ENCODE data around the gene SPIRE1. TPM values are rescaled to one million over a fixed set of nuclear protein-coding genes. Genes with fewer than 3 reads are reported as not detected.

The SPIRE1 gene
- total and polyA plus RNA-seq, 2 of the 4 experiments (the other 2 are of a cell fraction): 11.6 to 31.4 TPM

- POLR2A ChIA-PET (ENCODE audit: unreplicated experiment): no interaction called here
- CTCF ChIA-PET: no interaction called here
- in situ Hi-C loops (cut with MboI; ENCODE audit: low sequenced_read_pairs): loop anchor here (5.0 kb wide), 1 partner anchor 135 kb away; no protein-coding TSS in a partner anchor
Measured at GRCh38 chr18:12397254-12397653, 260.7 kb downstream of the SPIRE1 start.

More at GRCh38 chr18:12397254-12397653, 260.7 kb downstream of the SPIRE1 start:
- Histone ChIP-seq H2BK5ac (ENCODE audit: low read depth, low read length, poor library complexity, severe bottlenecking) (no peak overlapping the region), H3K79me1 (ENCODE audit: low read depth in 1 of 2, low read length in 2 of 2) (no peaks in the 10 kb centered on the region), H4K91ac (ENCODE audit: insufficient read depth, low read depth, low read length) (no peak overlapping the region), H3K14ac (replicated peaks; ENCODE audit: low read depth, low read length) (no peak overlapping the region), H2AK9ac (replicated peaks; ENCODE audit: low read depth, low read length, poor library complexity) (no peak overlapping the region), H2AK5ac (ENCODE audit: low read depth, low read length) (no peak overlapping the region), H3K9me3 (ENCODE audit: control insufficient read depth, insufficient read depth, low read length) (no peaks in the 10 kb centered on the region), H3K56ac (ENCODE audit: extremely low read depth, insufficient read depth, low read length) (no peak overlapping the region), H2BK15ac (ENCODE audit: low read depth, low read length) (no peak overlapping the region), H2AFZ (replicated peaks; ENCODE audit: low read length, poor library complexity) (no peak overlapping the region), H3K27ac (ENCODE audit: insufficient read depth, low read length) (no peak overlapping the region), H2BK20ac (ENCODE audit: low read depth, low read length) (no peak overlapping the region), H3K9me1 (ENCODE audit: insufficient read depth, low read length) (no peaks in the 10 kb centered on the region), H3K4me1 (ENCODE audit: control insufficient read depth, insufficient read depth, low read length) (no peaks in the 10 kb centered on the region), H3K4ac (ENCODE audit: low read depth, low read length) (no peak overlapping the region), H3K4me3 (ENCODE audit: insufficient read depth, low read depth, low read length) (no peak overlapping the region), H3K18ac (ENCODE audit: low read depth, low read length) (no peak overlapping the region), H3K27me3 (ENCODE audit: control insufficient read depth, insufficient read depth, low read length) (peaks cover 3% of the 10 kb centered on the region; the same call in 1 of the 2 replicates), H4K8ac (ENCODE audit: low read depth in 2 of 2, low read length in 2 of 2) (no peak overlapping the region), H3K36me3 (ENCODE audit: control insufficient read depth, insufficient read depth, low read length) (no peaks in the 10 kb centered on the region), H2BK120ac (ENCODE audit: low read depth, low read length) (no peak overlapping the region), H3K23ac (ENCODE audit: low read depth, low read length) (no peak overlapping the region), H3K9ac (ENCODE audit: low read depth, low read length) (no peak overlapping the region), H3K4me2 (ENCODE audit: low read depth, low read length) (no peak overlapping the region), H4K20me1 (ENCODE audit: insufficient read depth, low read length) (no peaks in the 10 kb centered on the region), H4K5ac (ENCODE audit: low read depth, low read length) (no peak overlapping the region)
- intact Hi-C loops (cut with micrococcal nuclease) (no loop called here), dilution Hi-C loops (cut with HindIII; ENCODE audit: low sequenced_read_pairs, unreplicated experiment) (no loop called here)
- WGBS, 2 experiments (ENCODE audit: extremely low coverage in 2 of 2, insufficient read length in 1 of 2): no CpG with 5 or more reads among the region's 9 CpGs
- TF ChIP-seq NFE2L2 (IDR thresholded peaks at IDR 0.05; ENCODE audit: low read depth, low read length) (no peak), MXI1 (IDR thresholded peaks at IDR 0.05; ENCODE audit: borderline replicate concordance, low read depth, low read length) (no peak), RCOR1 (IDR thresholded peaks at IDR 0.05; ENCODE audit: insufficient replicate concordance, low read length) (no peak)
- TF ChIP-seq, protein P1, sequence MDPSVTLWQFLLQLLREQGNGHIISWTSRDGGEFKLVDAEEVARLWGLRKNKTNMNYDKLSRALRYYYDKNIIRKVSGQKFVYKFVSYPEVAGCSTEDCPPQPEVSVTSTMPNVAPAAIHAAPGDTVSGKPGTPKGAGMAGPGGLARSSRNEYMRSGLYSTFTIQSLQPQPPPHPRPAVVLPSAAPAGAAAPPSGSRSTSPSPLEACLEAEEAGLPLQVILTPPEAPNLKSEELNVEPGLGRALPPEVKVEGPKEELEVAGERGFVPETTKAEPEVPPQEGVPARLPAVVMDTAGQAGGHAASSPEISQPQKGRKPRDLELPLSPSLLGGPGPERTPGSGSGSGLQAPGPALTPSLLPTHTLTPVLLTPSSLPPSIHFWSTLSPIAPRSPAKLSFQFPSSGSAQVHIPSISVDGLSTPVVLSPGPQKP (IDR thresholded peaks at IDR 0.05; ENCODE audit: borderline replicate concordance, low read depth, low read length): no peak
- DNase-seq (no peak), ATAC-seq (ENCODE audit: low read depth) (no peak)
- no TSS peak for BruUV-seq (replicated peaks)

Small RNA genes within 50 kb of the gene (microRNA-seq; reads per million reads assigned to microRNA genes)
- not detected for gene RNU7-129P (ENCODE audit: insufficient read depth, insufficient read length)

Small RNA genes within 50 kb of the gene (small RNA-seq; reads per million reads assigned to genes)
- gene RNU7-129P: 0 reads per million in 5 experiments

Other genes starting within 250 kb of the SPIRE1 start
- 8.1 and 8.3 TPM in 2 replicates for gene CEP76, start 44.6 kb upstream of the SPIRE1 start, total RNA-seq (2012; rRNA removed)
- gene CEP76, start 44.6 kb upstream of the SPIRE1 start, polyA plus RNA-seq (2012; rRNA removed): 4.8 and 5.1 TPM in 2 replicates
- 59.5 and 60.8 TPM in 2 replicates for gene PSMG2, start 44.9 kb upstream of the SPIRE1 start, total RNA-seq (2012; rRNA removed)
- 30.4 and 34.4 TPM in 2 replicates for gene PSMG2, start 44.9 kb upstream of the SPIRE1 start, polyA plus RNA-seq (2012; rRNA removed)
- 30.6 and 36.9 TPM in 2 replicates for gene PTPN2, start 226.1 kb upstream of the SPIRE1 start, total RNA-seq (2012; rRNA removed)
- gene PTPN2, start 226.1 kb upstream of the SPIRE1 start, polyA plus RNA-seq (2012; rRNA removed): 10.9 and 13.2 TPM in 2 replicates

Data from IMR-90 (cell line).